ENCODE results near the gene TAF4. TPM values are rescaled to one million over a fixed set of nuclear protein-coding genes. Genes with fewer than 3 reads are reported as not detected.

The TAF4 gene
- total RNA-seq, 1 donor from 2014 or later, result 6.5 TPM

- FAIRE-seq, result no peak
Observed at GRCh38 chr20:62027116-62027515, 38.6 kb downstream of the TAF4 start.

GRCh38 chr20:62026564-62026856, 39.2 kb downstream of the TAF4 start:
- no peak for DNase-seq (ENCODE audit: low spot score in 2 of 2)
- no peak for FAIRE-seq

More at GRCh38 chr20:62027116-62027515, 38.6 kb downstream of the TAF4 start:
- no peak for DNase-seq (ENCODE audit: low spot score in 2 of 2)

- FAIRE-seq (no peak), DNase-seq (ENCODE audit: low spot score in 2 of 2) (peak in 1 of 2 donors; percentile 70)
Observed at GRCh38 chr20:62025832-62026563, 39.7 kb downstream of the TAF4 start.

GRCh38 chr20:62025394-62025793, 40.3 kb downstream of the TAF4 start:
- DNase-seq (ENCODE audit: low spot score in 2 of 2) (no peak), FAIRE-seq (no peak)

GRCh38 chr20:62023935-62024334, 41.7 kb downstream of the TAF4 start:
- FAIRE-seq, result no peak
- DNase-seq (ENCODE audit: low spot score in 2 of 2), result no peak

GRCh38 chr20:62022575-62023139, 43.0 kb downstream of the TAF4 start:
- FAIRE-seq, result no peak
- DNase-seq (ENCODE audit: low spot score in 2 of 2), result no peak

GRCh38 chr20:62021793-62022385, 43.8 kb downstream of the TAF4 start:
- DNase-seq (ENCODE audit: low spot score in 2 of 2), result no peak
- no peak for FAIRE-seq

GRCh38 chr20:62020935-62021701, 44.6 kb downstream of the TAF4 start:
- DNase-seq (ENCODE audit: low spot score in 2 of 2) (peak in 1 of 2 donors; percentile 52), FAIRE-seq (no peak)

GRCh38 chr20:62019881-62020492, 45.7 kb downstream of the TAF4 start:
- no peak for FAIRE-seq

GRCh38 chr20:62019144-62019805, 46.4 kb downstream of the TAF4 start:
- DNase-seq (ENCODE audit: low spot score in 2 of 2) (no peak), FAIRE-seq (no peak)

More at GRCh38 chr20:62019881-62020492, 45.7 kb downstream of the TAF4 start:
- DNase-seq (ENCODE audit: low spot score in 2 of 2), result no peak

- no peak for DNase-seq (ENCODE audit: low spot score in 2 of 2)
- FAIRE-seq, result no peak
Observed at GRCh38 chr20:62018437-62019143, 47.1 kb downstream of the TAF4 start.

- FAIRE-seq, result no peak
- no peak for DNase-seq (ENCODE audit: low spot score in 2 of 2)
Observed at GRCh38 chr20:62015540-62016288, 50.0 kb downstream of the TAF4 start.

GRCh38 chr20:62014889-62015537, 50.7 kb downstream of the TAF4 start:
- no peak for DNase-seq (ENCODE audit: low spot score in 2 of 2)
- no peak for FAIRE-seq

- no peak for FAIRE-seq
Observed at GRCh38 chr20:62014488-62014775, 51.2 kb downstream of the TAF4 start.

GRCh38 chr20:62012631-62013030, 53.0 kb downstream of the TAF4 start:
- DNase-seq (ENCODE audit: low spot score in 2 of 2) (no peak), FAIRE-seq (no peak)

More at GRCh38 chr20:62014488-62014775, 51.2 kb downstream of the TAF4 start:
- DNase-seq (ENCODE audit: low spot score in 2 of 2), result no peak

- DNase-seq (ENCODE audit: low spot score in 2 of 2), result no peak
Observed at GRCh38 chr20:62011938-62012534, 53.6 kb downstream of the TAF4 start.

GRCh38 chr20:62011403-62011790, 54.3 kb downstream of the TAF4 start:
- FAIRE-seq, result no peak
- no peak for DNase-seq (ENCODE audit: low spot score in 2 of 2)

More at GRCh38 chr20:62011938-62012534, 53.6 kb downstream of the TAF4 start:
- FAIRE-seq, result no peak

Measured in frontal cortex (tissue), 4 donors.